Hepatocyte (in vitro differentiated cells): ENCODE results near the gene AFAP1. TPM values are rescaled to one million over a fixed set of nuclear protein-coding genes. Genes with fewer than 3 reads are reported as not detected.

Experiments used
- DNase-seq: peaks from one replicate; pipeline ENCODE4 v3.0.0-alpha.2; 2016; ENCODE audit warnings: low spot score
- H2AFZ ChIP-seq: fragments of 200-600 bp; sonication (generic); 2 replicates; pipeline ENCODE4 v1.6.0; 2016; ENCODE audit warnings: antibody characterized with exemption, mild to moderate bottlenecking
- H3K27ac ChIP-seq: fragments of 200-600 bp; sonication (generic); 2 replicates; pipeline ENCODE4 v1.5.1; 2016; ENCODE audit warnings: mild to moderate bottlenecking
- H3K27me3 ChIP-seq: fragments of 200-600 bp; sonication (generic); 2 replicates; pipeline ENCODE4 v1.6.1; 2016
- H3K36me3 ChIP-seq: fragments of 200-600 bp; sonication (generic); replicated peaks from 2 replicates; pipeline ENCODE4 v1.5.1; 2016; ENCODE audit warnings: low read depth; ENCODE audit not compliant: insufficient read depth
- H3K4me1 ChIP-seq: fragments of 200-600 bp; sonication (generic); 2 replicates; pipeline ENCODE4 v1.5.1; 2016; ENCODE audit warnings: mild to moderate bottlenecking, moderate library complexity; ENCODE audit not compliant: insufficient read depth
- H3K4me2 ChIP-seq: fragments of 200-600 bp; sonication (generic); 2 replicates; pipeline ENCODE4 v1.6.0; 2016
- H3K4me3 ChIP-seq: fragments of 200-600 bp; sonication (generic); 2 replicates; pipeline ENCODE4 v1.5.1; 2016; ENCODE audit warnings: mild to moderate bottlenecking
- H3K79me2 ChIP-seq: fragments of 200-600 bp; sonication (generic); 2 replicates; pipeline ENCODE4 v1.6.0; 2017; ENCODE audit warnings: mild to moderate bottlenecking
- H3K9me2 ChIP-seq: fragments of 200-600 bp; sonication (generic); replicated peaks from 2 replicates; pipeline ENCODE4 v1.6.0; 2017; ENCODE audit warnings: mild to moderate bottlenecking; ENCODE audit not compliant: insufficient read depth
- H3K9me3 ChIP-seq: fragments of 200-600 bp; sonication (generic); 2 replicates; pipeline ENCODE4 v1.5.1; 2016; ENCODE audit warnings: low read depth, mild to moderate bottlenecking
- H4K20me1 ChIP-seq: fragments of 200-600 bp; sonication (generic); 2 replicates; pipeline ENCODE4 v1.6.0; 2016; ENCODE audit warnings: mild to moderate bottlenecking; ENCODE audit not compliant: insufficient read depth, poor library complexity, severe bottlenecking
- CTCF ChIP-seq: fragments of 200-600 bp; sonication (generic); IDR thresholded peaks from 2 replicates; pipeline ENCODE4 v1.5.1; 2016; ENCODE audit warnings: antibody characterized with exemption, mild to moderate bottlenecking; ENCODE audit not compliant: poor library complexity
- EZH2 ChIP-seq: fragments of 200-600 bp; sonication (generic); IDR thresholded peaks from 2 replicates; pipeline ENCODE4 v1.6.1; 2016; ENCODE audit warnings: antibody characterized with exemption, mild to moderate bottlenecking, borderline replicate concordance
- EZH2phosphoT487 ChIP-seq: fragments of 200-600 bp; sonication (generic); IDR thresholded peaks from one replicate; pipeline ENCODE4 v1.6.1; 2018; ENCODE audit warnings: antibody characterized with exemption, mild to moderate bottlenecking, low read depth, moderate library complexity; ENCODE audit not compliant: unreplicated experiment, severe bottlenecking
- WGBS: methylation state at CpG from one replicate; pipeline ENCODE4 v1.1.6; 2016; ENCODE audit warnings: low lambda C conversion rate; ENCODE audit errors: missing lambda C conversion rate; 5-methylcytosine and 5-hydroxymethylcytosine counted together
- polyA plus RNA-seq: library from polyadenylated mRNA; unstranded; fragments of >200 nt; fragmentation: Nextera tagmentation; extraction: Ambion mirVana; gene quantifications from 2 replicates; pipeline ENCODE4 v1.2.1, GENCODE V29; 2016
- total RNA-seq: library from RNA; depleted of rRNA; stranded (reverse); fragments of >200 nt; gene quantifications from 2 replicates; pipeline ENCODE4 v1.2.3, GENCODE V29; 2014

The AFAP1 gene
- total and polyA plus RNA-seq, 2 experiments from 2014 or later = 9.3 to 16.2 TPM

- DNase-seq = no peak
- Histone ChIP-seq H3K36me3 (no peaks in the 10 kb centered on the region), H3K4me3 (no peak overlapping the region), H3K9me3 (no peaks in the 10 kb centered on the region), H3K4me1 (no peaks in the 10 kb centered on the region), H3K27ac (no peak overlapping the region), H2AFZ (no peak overlapping the region), H3K4me2 (no peak overlapping the region), H3K9me2 (no peaks in the 10 kb centered on the region), H3K27me3 (peaks cover 20% of the 10 kb centered on the region), H3K79me2 (no peaks in the 10 kb centered on the region), H4K20me1 (no peaks in the 10 kb centered on the region)
- TF ChIP-seq EZH2phosphoT487 (no peak), CTCF (peak; percentile 11), EZH2 (no peak)
- 86% methylated on average over 13 of the region's 13 CpGs for WGBS
Measured at GRCh38 chr4:7721984-7722551, 217.6 kb downstream of the AFAP1 start.

- DNase-seq = peak; percentile 80
- no peaks in the 10 kb centered on the region for H3K4me1 ChIP-seq
- H3K27me3 ChIP-seq = peaks cover 20% of the 10 kb centered on the region
- H4K20me1 ChIP-seq = no peaks in the 10 kb centered on the region
- H3K9me2 ChIP-seq = no peaks in the 10 kb centered on the region
- no peaks in the 10 kb centered on the region for H3K9me3 ChIP-seq
- H3K27ac ChIP-seq = no peak overlapping the region
- no peak overlapping the region for H2AFZ ChIP-seq
- no peaks in the 10 kb centered on the region for H3K36me3 ChIP-seq
- H3K79me2 ChIP-seq = no peaks in the 10 kb centered on the region
- TF ChIP-seq CTCF (peak; percentile 88), EZH2 (no peak), EZH2phosphoT487 (no peak)
- WGBS = 27% methylated on average over 32 of the region's 33 CpGs
- H3K4me3 ChIP-seq = no peak overlapping the region
- H3K4me2 ChIP-seq = peak overlapping the region; percentile 64
Measured at GRCh38 chr4:7719354-7720174, 220.1 kb downstream of the AFAP1 start.

GRCh38 chr4:7717946-7718490, 221.6 kb downstream of the AFAP1 start:
- Histone ChIP-seq H3K4me2 (no peak overlapping the region), H4K20me1 (no peaks in the 10 kb centered on the region), H3K27me3 (peaks cover 20% of the 10 kb centered on the region), H3K4me1 (no peaks in the 10 kb centered on the region), H3K79me2 (no peaks in the 10 kb centered on the region), H3K9me3 (no peaks in the 10 kb centered on the region), H3K36me3 (no peaks in the 10 kb centered on the region), H3K9me2 (no peaks in the 10 kb centered on the region), H2AFZ (no peak overlapping the region), H3K4me3 (no peak overlapping the region), H3K27ac (no peak overlapping the region)
- WGBS = 66% methylated on average over 24 of the region's 24 CpGs
- no peak for DNase-seq
- TF ChIP-seq EZH2phosphoT487 = no peak
- no peak for TF ChIP-seq EZH2
- TF ChIP-seq CTCF = no peak
